ENCODE data around the gene AQP12B.

AQP12B gene

DNA sequence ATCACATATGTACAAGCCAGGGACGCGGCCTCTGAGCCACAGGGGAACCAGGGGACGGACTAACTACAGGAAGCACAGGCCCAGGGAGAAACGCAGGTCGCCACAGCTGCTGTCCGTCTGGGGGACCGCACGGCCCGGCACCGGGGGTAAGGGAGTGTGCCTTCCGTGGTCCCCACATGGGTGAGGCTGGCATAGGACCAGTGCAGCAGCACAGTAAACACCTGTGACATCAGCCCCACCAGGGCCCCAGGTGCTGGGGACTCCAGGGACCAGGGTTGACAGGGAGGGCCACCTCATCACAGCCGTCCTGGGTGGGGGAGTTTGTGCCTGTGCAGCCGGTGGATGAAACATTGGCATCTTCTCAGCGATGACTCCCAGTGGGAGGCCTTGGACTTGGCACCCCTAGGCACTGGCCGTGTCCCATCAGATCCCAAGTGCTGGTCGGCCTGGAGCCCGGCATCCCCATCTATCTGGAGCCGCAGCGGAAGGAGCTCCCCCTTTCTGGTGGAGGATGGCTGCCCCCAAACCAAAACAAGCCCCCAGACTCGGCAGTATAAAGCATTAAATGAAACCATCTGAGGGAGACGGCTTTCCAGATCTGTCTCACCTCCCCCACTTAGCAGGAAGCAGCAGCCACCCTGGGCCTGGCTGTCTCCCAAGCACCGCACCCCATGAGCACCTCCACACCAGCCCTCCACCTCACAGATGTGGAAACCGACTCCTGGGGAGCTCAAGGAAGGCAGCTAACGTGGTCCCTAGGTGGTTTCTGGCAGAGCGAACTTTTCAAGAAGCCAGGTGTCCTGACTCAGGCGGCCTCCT, 31.5 kb upstream of the AQP12B start:
- H3K27me3 ChIP-seq (ENCODE audit: low read depth): peaks cover 2% of the 10 kb centered on the region; the same call in 1 of the 2 replicates
- in situ Hi-C loops (cut with MboI; ENCODE audit: low sequenced_read_pairs): loop anchor here (10.0 kb wide), 1 partner anchor 49 kb away; no protein-coding TSS in a partner anchor

DNA sequence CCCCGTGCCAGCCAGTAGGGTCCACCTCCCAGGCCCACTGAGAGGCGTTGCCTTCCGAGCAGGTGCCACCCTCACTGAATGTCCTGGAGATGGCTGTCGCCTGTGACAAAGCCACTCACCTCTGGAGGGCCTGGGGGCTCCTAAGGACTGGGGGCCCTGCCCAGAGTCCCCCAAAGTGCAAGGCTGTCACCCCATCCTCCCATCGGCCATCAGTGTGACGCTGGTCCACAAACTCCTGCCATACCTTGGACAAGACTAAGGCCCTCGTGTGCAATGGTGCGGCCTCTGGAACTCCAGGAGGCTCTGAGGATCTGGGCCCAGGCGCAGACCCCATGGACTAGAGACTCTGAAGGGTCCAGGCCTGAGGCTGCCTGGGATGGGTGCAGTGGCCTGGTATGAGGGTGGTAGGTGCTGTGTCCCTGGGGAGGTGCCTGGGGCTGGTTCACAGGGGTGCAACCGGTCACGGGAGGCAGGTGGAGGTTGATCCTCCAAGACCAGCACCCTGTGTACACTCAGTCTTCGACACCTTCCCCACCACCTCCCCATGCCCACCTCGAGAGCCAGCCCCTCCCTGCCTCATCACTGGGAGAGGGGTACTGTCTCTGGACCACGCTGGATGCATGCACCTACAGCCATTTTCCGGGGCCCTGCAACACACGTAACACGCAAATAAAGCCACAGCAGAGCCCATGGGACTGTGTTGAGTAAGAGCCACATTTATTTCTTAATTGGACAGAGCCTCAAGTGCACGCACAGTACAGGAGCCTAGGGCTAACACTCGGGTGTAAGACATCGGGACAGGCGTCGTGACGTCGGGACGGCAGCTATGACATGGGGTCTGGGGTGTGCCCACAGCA, 30.6 kb upstream of the AQP12B start:
- Histone ChIP-seq H3K9me3 (no peaks in the 10 kb centered on the region), H3K4me1 (no peaks in the 10 kb centered on the region), H3K4me3 (no peak overlapping the region), H3K27me3 (ENCODE audit: low read depth) (peaks cover 6% of the 10 kb centered on the region; the same call in 1 of the 2 replicates), H3K36me3 (replicated peaks) (peaks cover 13% of the 10 kb centered on the region)
- in situ Hi-C loops (cut with MboI; ENCODE audit: low sequenced_read_pairs): loop anchor here (10.0 kb wide), 1 partner anchor 48 kb away; no protein-coding TSS in a partner anchor
- peak in 1 of 2 experiments; percentile 42 for DNase-seq (ENCODE audit: low spot score in 2 of 2)

More for the DNA sequence above, 31.5 kb upstream of the AQP12B start:
- no peaks in the 10 kb centered on the region for H3K9me3 ChIP-seq
- H3K4me3 ChIP-seq: no peak overlapping the region
- no peak for DNase-seq (ENCODE audit: low spot score in 2 of 2)
- peaks cover 22% of the 10 kb centered on the region for H3K36me3 ChIP-seq (replicated peaks)
- H3K4me1 ChIP-seq: no peaks in the 10 kb centered on the region

DNA sequence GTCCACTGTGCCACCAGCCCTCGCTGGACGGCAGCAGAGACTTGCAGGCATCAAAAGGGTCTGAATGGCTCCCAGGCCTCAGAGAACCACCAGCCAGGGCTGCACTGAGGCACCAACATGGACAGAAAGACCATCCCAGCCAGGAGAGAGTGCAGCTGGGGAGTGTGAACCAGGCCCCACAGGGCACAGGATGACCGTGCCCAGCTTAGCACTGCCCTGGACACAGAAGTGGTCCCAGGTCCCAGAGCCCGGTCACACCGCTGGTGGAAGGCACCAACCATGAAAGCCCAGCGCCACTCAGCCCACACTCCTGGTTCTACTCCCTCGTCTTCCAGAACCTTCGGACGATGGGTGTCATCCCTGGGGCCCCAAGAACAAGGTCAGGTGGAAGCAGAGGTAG, 29.4 kb upstream of the AQP12B start:
- peaks cover 9% of the 10 kb centered on the region; the same call in 1 of the 2 replicates for H3K27me3 ChIP-seq (ENCODE audit: low read depth)
- DNase-seq (ENCODE audit: low spot score in 2 of 2): no peak
- no peak overlapping the region for H3K4me3 ChIP-seq
- peaks cover 1% of the 10 kb centered on the region for H3K36me3 ChIP-seq (replicated peaks)
- H3K9me3 ChIP-seq: no peaks in the 10 kb centered on the region
- no peaks in the 10 kb centered on the region for H3K4me1 ChIP-seq
- in situ Hi-C loops (cut with MboI; ENCODE audit: low sequenced_read_pairs): loop anchor here (10.0 kb wide), 1 partner anchor 47 kb away; no protein-coding TSS in a partner anchor

DNA sequence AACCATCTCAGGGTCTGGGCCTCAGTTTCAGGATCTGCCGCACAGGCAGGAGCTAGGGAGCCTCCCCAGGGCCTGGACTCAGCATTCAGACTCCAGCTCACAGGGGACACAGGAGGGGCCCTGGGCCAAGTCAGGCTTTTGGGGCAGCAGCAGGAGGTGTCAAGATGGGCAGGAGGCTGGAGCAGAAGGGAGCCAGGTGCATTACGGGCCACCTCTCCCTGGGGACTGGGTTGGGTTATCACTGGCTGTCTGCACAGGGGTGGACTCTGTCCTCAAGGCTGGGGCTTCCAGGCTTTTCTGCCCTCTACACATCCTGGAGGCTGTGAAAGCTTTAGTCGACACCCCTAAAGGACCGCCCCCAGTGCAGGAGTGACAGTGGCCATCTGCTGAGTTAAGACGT, 29.0 kb upstream of the AQP12B start:
- in situ Hi-C loops (cut with MboI; ENCODE audit: low sequenced_read_pairs): loop anchor here (10.0 kb wide), 1 partner anchor 47 kb away; no protein-coding TSS in a partner anchor
- peaks cover 11% of the 10 kb centered on the region for H3K27me3 ChIP-seq (ENCODE audit: low read depth)
- H3K4me1 ChIP-seq: no peaks in the 10 kb centered on the region
- H3K9me3 ChIP-seq: no peaks in the 10 kb centered on the region
- no peaks in the 10 kb centered on the region; the same call in 1 of the 2 replicates for H3K36me3 ChIP-seq (replicated peaks)
- no peak for DNase-seq (ENCODE audit: low spot score in 2 of 2)
- no peak overlapping the region for H3K4me3 ChIP-seq

DNA sequence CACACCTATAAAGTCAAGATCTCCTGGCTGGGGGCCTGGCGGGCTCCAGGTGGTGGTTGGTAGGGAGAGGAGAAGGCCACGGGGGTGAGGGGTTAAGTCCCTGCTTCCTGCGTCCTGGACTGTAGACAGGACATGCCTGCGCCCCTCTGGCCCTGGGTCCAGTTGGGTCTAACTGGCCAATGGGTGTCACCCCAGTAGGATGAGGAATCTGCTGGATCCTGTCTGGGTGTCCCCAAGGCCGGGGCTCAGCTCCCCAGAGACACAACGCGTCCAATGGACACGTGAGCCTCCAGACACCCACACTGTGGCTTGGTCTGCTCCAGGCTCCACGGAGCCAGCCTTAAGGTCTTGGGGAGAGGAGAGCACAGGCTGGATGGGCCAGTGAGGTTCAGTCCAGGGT, 28.6 kb upstream of the AQP12B start:
- no peaks in the 10 kb centered on the region for H3K4me1 ChIP-seq
- H3K27me3 ChIP-seq (ENCODE audit: low read depth): peaks cover 15% of the 10 kb centered on the region
- no peak overlapping the region for H3K4me3 ChIP-seq
- no peaks in the 10 kb centered on the region for H3K9me3 ChIP-seq
- no peaks in the 10 kb centered on the region; the same call in 1 of the 2 replicates for H3K36me3 ChIP-seq (replicated peaks)
- in situ Hi-C loops (cut with MboI; ENCODE audit: low sequenced_read_pairs): loop anchor here (10.0 kb wide), 1 partner anchor 46 kb away; no protein-coding TSS in a partner anchor
- no peak for DNase-seq (ENCODE audit: low spot score in 2 of 2)

DNA sequence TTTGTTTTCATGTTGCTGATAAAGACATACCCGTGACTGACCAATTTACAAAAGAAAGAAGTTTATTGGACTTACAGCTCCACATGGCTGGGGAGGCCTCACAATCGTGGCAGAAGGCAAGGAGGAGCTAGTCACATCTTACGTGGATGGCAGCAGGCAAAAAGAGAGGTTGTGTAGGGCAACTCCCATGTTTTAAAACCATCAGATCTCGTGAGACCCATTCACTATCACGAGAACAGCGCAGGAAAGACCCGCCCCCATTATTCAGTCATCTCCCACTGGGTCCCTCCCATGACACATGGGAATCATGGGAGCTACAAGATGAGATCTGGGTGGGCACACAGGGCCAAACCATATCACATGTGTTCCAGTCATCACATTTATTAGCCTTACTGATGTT, 25.8 kb upstream of the AQP12B start:
- H3K4me3 ChIP-seq: no peak overlapping the region
- H3K9me3 ChIP-seq: no peaks in the 10 kb centered on the region
- DNase-seq (ENCODE audit: low spot score in 2 of 2): no peak
- H3K27me3 ChIP-seq (ENCODE audit: low read depth): peaks cover 36% of the 10 kb centered on the region
- in situ Hi-C loops (cut with MboI; ENCODE audit: low sequenced_read_pairs): no loop called here
- no peaks in the 10 kb centered on the region for H3K36me3 ChIP-seq (replicated peaks)
- H3K4me1 ChIP-seq: no peaks in the 10 kb centered on the region

DNA sequence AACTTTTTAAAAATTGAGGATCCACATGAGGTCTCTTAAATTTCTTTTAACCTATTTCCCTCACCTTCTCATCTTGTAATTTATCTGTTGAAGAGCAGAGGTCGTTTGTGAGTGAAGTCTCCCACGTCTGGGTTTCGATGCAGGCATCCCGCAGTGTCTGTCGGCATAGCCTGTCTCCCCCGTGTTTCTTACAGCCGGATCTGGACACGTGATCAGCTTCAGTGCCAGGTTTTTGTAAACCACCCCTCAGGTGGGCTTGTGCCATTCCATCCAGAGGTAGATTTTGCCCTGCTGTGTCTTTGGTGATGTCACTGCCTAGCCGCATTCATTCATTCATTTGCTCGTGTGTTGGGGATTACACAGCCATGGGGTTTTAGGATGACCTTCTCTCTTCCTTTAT, 25.1 kb upstream of the AQP12B start:
- H3K4me1 ChIP-seq: no peaks in the 10 kb centered on the region
- no peak overlapping the region for H3K4me3 ChIP-seq
- no peaks in the 10 kb centered on the region for H3K36me3 ChIP-seq (replicated peaks)
- peaks cover 37% of the 10 kb centered on the region for H3K27me3 ChIP-seq (ENCODE audit: low read depth)
- in situ Hi-C loops (cut with MboI; ENCODE audit: low sequenced_read_pairs): no loop called here
- H3K9me3 ChIP-seq: no peaks in the 10 kb centered on the region
- DNase-seq (ENCODE audit: low spot score in 2 of 2): no peak

DNA sequence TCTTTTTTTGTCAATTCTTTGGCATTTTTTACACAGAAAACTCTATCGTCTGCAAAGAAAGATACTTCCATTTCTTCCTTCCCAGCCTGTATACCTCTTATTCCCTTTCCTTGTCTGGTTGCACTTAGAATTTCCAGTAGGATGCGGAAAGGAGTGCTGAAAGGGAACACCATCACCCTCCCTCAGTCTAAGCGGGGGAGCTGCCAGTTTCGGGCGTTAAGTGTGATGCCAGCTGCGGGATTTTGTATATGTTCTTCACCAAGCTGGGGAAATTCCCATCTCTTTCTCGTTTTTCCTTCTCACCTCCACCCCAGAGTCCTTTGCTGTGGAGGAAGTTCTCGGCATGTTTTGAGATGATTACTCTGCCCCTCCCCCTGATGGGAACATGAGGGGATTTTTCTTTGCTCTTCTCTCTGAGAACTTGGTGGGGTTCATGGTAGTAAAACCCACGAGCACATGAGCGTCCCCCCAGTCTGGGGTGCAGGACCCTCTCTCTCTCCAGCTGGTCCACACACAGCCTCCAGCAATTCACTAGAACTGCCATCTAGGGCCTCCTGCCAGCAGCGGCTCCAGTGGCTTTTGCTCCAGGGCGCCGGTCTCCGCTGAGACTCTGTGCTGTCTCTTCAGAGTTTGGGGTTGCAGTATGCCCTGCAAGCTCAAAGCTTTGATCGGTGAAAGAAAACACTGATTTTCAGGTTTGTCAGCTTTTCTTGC, 24.5 kb upstream of the AQP12B start:
- Histone ChIP-seq H3K4me3 (no peak overlapping the region), H3K36me3 (replicated peaks) (no peaks in the 10 kb centered on the region), H3K9me3 (no peaks in the 10 kb centered on the region), H3K27me3 (ENCODE audit: low read depth) (peaks cover 37% of the 10 kb centered on the region), H3K4me1 (no peaks in the 10 kb centered on the region)
- in situ Hi-C loops (cut with MboI; ENCODE audit: low sequenced_read_pairs): no loop called here
- no peak for DNase-seq (ENCODE audit: low spot score in 2 of 2)

DNA sequence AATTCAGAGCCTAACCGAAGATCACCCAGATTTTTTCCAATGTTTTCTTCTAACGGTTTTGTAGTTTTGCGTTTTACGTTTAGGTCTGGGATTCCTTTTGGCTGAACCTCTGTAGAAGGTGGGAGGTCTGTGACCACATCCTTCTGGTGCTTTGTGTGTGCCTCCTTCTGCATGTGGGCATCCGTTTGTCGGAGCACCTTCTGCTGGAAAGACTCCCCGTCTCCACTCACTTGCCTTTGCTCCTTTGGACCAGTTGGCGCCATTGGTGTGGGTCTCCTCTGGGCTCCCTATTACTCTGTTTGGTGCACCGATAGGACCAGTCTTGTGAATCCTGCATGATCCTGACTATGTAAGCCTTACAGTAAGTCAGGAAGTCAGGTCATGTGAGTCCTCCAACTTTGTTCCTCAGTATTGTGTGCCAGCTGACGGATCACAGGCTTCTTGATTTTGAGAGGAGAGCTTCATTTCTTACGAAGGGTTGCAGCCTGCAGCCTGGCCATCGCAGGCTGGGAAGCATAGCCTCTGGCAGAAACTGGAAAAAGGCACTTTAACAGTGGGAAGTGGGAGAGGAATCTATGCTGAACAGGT, 22.6 kb upstream of the AQP12B start:
- Histone ChIP-seq H3K36me3 (replicated peaks) (no peaks in the 10 kb centered on the region), H3K9me3 (no peaks in the 10 kb centered on the region), H3K4me1 (no peaks in the 10 kb centered on the region), H3K4me3 (no peak overlapping the region), H3K27me3 (ENCODE audit: low read depth) (peaks cover 37% of the 10 kb centered on the region)
- in situ Hi-C loops (cut with MboI; ENCODE audit: low sequenced_read_pairs): no loop called here
- no peak for DNase-seq (ENCODE audit: low spot score in 2 of 2)

DNA sequence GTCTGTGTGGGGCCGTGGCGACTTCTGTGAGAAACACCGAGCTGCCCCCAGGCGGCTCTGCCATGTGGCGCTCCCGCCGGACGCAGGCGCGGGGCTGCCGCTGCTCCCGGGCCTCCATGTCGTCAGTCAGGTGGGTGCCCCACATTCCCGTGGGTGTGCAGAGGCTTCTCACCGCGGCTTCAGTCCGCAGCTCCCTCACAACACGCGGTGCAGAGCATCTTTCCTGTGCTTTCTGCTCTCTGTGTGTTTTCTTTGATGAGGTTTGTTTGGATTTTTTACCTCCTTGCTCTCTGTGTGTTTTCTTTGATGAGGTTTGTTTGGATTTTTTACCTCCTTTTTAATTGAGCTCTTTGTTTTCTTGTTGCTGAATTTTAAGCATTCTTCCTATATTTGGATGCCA, 22.0 kb upstream of the AQP12B start:
- H3K4me3 ChIP-seq: no peak overlapping the region
- peaks cover 37% of the 10 kb centered on the region for H3K27me3 ChIP-seq (ENCODE audit: low read depth)
- no peaks in the 10 kb centered on the region for H3K4me1 ChIP-seq
- H3K9me3 ChIP-seq: no peaks in the 10 kb centered on the region
- no peak for DNase-seq (ENCODE audit: low spot score in 2 of 2)
- in situ Hi-C loops (cut with MboI; ENCODE audit: low sequenced_read_pairs): no loop called here
- H3K36me3 ChIP-seq (replicated peaks): no peaks in the 10 kb centered on the region

DNA sequence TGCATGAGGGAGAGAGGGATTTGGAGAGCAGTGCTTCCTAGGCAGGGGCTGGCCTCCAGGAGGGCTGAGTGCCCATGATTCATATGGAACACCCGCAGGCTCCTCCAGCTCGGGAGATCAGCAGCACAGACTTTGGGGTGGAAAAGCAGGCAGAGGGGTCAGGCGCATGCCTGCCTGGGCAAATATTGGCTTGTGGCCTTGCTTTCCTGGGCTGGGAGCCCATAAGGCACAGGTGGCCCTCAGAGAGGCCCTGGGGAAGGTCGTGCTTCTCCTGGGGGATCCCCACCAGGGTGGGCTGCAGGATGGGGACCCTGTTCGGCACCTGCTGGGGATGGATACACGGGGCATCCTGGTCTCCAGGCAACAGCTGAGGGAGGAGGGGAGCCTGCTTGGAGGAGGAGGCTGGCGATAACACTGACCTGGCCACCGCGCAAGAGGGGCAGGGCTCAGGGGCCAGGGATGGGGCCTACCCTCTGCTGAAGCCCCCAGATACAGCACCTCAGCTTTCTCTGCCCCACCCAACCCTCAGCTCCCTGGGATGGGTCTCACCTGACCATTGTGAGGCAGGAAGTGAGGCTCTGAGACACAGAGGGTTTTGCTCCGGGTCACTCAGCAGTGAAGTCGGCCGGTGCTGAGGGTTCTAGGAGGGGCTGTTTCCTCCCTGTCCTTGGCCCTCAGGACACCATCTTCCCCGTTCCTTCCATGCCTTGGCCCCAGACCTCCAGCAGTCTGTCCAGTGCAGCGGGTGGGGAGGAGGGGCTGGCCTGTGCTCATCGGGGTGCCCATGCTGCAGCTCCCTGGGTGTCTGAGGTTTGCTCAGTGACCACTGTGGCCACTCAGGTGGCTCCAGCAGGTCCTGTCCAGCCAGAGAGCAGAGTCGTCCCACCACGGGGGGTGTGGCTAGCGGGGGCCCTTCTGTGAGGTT, 21.0 kb upstream of the AQP12B start:
- Histone ChIP-seq H3K4me3 (no peak overlapping the region), H3K27me3 (ENCODE audit: low read depth) (peaks cover 31% of the 10 kb centered on the region), H3K4me1 (no peaks in the 10 kb centered on the region), H3K9me3 (no peaks in the 10 kb centered on the region), H3K36me3 (replicated peaks) (no peaks in the 10 kb centered on the region)
- peak in 1 of 2 experiments; percentile 4 for DNase-seq (ENCODE audit: low spot score in 2 of 2)
- in situ Hi-C loops (cut with MboI; ENCODE audit: low sequenced_read_pairs): no loop called here

DNA sequence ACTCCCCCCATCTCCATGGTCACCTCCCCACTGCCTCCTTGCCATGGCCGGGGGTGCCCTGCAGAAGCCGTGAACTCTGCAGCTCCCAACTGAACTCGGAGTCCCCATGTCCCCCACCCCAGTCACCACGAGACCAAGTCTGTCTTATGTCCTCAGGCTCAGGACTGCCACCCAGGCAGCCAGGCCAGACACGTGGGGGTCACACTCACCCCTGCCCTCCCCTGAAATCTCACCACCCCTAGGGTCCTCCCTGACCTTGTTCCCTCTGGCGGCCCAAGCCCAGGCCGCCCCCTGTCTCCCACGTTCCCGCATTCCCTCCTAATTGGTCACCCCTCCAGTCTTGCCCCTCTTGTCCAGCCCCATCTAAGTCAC, 19.9 kb upstream of the AQP12B start:
- H3K4me1 ChIP-seq: no peaks in the 10 kb centered on the region
- no peak overlapping the region for H3K4me3 ChIP-seq
- no peak for DNase-seq (ENCODE audit: low spot score in 2 of 2)
- no peaks in the 10 kb centered on the region for H3K9me3 ChIP-seq
- H3K27me3 ChIP-seq (ENCODE audit: low read depth): peaks cover 31% of the 10 kb centered on the region
- in situ Hi-C loops (cut with MboI; ENCODE audit: low sequenced_read_pairs): no loop called here
- H3K36me3 ChIP-seq (replicated peaks): no peaks in the 10 kb centered on the region
